IPS DF 6.9 (cell line): ENCODE measurements around the gene HSD11B1.
"Not testable (repeated sequence)": the region's sequence is repeated elsewhere in the genome, so short reads cannot be mapped to it uniquely, and the experiment has no call there.

ENCODE experiments used
- DNase-seq: peaks from one replicate; pipeline ENCODE4 v3.0.0-alpha.2; 2013; ENCODE audit warnings: low read depth, low spot score
- H3K27ac ChIP-seq: one replicate; pipeline ENCODE4 v1.5.1; 2013; ENCODE audit warnings: low read length, control low read depth
- H3K27me3 ChIP-seq: 2 replicates; pipeline ENCODE4 v1.6.1; 2013; ENCODE audit warnings: mild to moderate bottlenecking, low read length; ENCODE audit not compliant: control insufficient read depth, insufficient read depth
- H3K36me3 ChIP-seq: 2 replicates; pipeline ENCODE4 v1.6.1; 2013; ENCODE audit warnings: low read length; ENCODE audit not compliant: control insufficient read depth, insufficient read depth
- H3K4me1 ChIP-seq: 2 replicates; pipeline ENCODE4 v1.6.1; 2013; ENCODE audit warnings: low read length; ENCODE audit not compliant: control insufficient read depth, insufficient read depth
- H3K4me3 ChIP-seq: 2 replicates; pipeline ENCODE4 v1.5.1; 2013; ENCODE audit warnings: mild to moderate bottlenecking, low read length
- H3K9me3 ChIP-seq: 2 replicates; pipeline ENCODE4 v1.6.1; 2013; ENCODE audit warnings: low read length, inconsistent platforms; ENCODE audit not compliant: control insufficient read depth, insufficient read depth
- WGBS: extraction: QIAGEN DNeasy Blood & Tissue Kit; methylation state at CpG from one replicate; pipeline ENCODE4 v1.1.7; 2013; ENCODE audit warnings: mixed read lengths, missing lambda C conversion rate; ENCODE audit not compliant: insufficient read length, insufficient coverage; 5-methylcytosine and 5-hydroxymethylcytosine counted together

Gene HSD11B1

DNA sequence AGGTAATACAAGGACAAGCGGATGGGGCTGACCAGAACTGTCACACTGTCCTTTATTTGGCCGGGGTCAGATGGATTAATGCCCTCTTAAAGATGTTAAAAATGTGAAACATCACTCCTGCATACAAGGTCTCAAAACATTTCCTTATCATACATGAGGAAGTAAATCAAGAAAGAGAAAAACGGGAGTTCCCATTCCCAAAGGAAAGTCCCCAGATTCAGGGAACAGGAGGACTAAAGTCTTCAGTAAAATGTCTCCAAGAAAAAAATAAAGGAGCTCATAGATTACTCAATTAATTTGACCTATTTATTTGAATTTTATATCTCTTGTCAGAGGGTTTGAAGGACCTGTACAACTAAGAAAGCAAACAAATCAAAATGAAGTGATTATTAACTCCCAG lies 13.4 kb upstream of the HSD11B1 start:
- 0 out of 2 replicates have a peak, but pooled peaks cover 1% of the 10 kb centered on the region for H3K27me3 ChIP-seq
- no peaks in the 10 kb centered on the region for H3K36me3 ChIP-seq
- no peak overlapping the region for H3K27ac ChIP-seq
- H3K9me3 ChIP-seq: no peaks in the 10 kb centered on the region
- DNase-seq: no peak
- no CpG with 5 or more reads among the region's 3 CpGs for WGBS
- H3K4me3 ChIP-seq: no peak overlapping the region
- H3K4me1 ChIP-seq: no peaks in the 10 kb centered on the region

DNA sequence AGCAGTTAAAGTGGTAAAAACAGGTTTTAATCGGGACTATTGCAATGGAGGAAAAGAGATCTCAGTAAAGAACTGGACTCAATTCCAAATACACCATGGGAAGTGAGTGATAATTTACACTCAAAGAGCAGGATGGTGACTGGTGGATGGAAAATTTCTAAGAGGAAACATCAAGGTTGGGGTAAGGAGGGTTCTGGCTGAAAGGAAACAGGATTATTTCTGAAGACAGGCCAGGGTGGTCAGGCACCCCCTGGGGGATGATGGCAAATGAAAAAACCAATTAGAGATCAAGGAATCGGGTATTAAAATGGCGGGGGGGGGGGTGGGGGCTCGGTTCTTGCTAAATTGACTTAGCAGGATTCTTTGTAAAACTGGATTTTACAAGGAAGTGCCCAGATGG lies 12.3 kb upstream of the HSD11B1 start:
- no peaks in the 10 kb centered on the region for H3K9me3 ChIP-seq
- no peaks in the 10 kb centered on the region for H3K4me1 ChIP-seq
- H3K36me3 ChIP-seq: no peaks in the 10 kb centered on the region
- DNase-seq: no peak
- no peak overlapping the region for H3K4me3 ChIP-seq
- no CpG with 5 or more reads among the region's 4 CpGs for WGBS
- H3K27me3 ChIP-seq: 0 out of 2 replicates have a peak, but pooled peaks cover 1% of the 10 kb centered on the region
- H3K27ac ChIP-seq: no peak overlapping the region

DNA sequence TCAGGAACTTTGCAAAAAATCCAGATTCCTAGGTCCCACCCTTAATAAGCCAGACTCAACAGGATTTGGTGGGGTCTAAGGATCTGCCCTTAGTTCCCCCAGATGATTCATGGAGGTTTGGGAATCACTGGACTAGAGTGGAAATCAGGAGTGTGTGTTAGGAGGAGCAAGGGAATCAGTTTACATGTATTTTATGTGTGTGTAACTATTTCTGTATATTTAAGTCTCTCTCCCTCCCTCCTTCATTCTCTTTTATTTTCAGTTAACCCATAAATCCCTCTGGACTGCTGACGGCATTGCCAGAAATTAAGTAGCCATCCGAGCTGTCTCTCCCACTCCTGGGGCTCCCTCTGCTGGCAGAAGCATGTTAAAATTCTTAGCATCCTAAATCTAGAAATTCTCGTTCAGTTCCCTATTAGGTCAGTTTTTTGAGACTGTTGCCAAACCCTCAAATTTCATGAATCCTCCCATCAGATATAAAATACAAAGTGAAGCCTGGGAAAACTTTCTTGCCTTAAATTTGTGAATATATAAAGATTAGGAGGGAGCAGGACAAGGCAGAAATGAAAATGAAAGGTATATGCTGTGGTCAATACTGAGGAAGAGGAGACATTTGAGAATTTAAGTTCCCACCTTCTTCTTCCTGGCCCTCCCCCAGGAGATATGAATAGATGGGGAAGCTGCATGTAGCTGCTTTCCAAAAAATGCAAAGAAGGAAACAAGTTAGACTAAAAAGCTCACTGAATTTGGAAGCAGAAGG lies 11.7 kb upstream of the HSD11B1 start:
- 0 out of 2 replicates have a peak, but pooled peaks cover 1% of the 10 kb centered on the region for H3K27me3 ChIP-seq
- DNase-seq: no peak
- WGBS: no CpG with 5 or more reads among the region's 3 CpGs
- no peaks in the 10 kb centered on the region for H3K9me3 ChIP-seq
- no peaks in the 10 kb centered on the region for H3K4me1 ChIP-seq
- H3K27ac ChIP-seq: no peak overlapping the region
- H3K4me3 ChIP-seq: no peak overlapping the region
- H3K36me3 ChIP-seq: no peaks in the 10 kb centered on the region

DNA sequence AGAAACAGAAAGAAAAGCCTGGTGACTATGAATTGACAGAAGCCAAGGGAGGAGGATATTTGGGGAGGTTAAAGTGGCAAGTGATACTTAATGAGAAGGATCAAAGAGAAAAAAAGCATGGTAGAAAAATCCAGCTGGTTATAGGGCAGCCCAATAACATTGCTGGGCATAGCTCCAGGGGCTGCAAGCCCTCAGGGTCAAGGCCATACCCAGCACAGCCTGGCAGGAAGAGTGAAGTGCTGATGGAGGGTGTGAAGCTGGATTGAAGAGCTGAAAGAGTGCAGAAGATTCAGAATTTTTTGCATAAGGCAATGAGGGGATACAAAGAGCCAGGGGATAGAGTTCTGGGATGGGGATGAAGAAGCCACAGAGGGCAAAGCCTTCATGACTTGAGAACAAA lies 8.0 kb upstream of the HSD11B1 start:
- Histone ChIP-seq H3K9me3 (no peaks in the 10 kb centered on the region), H3K27me3 (0 out of 2 replicates have a peak, but pooled peaks cover 1% of the 10 kb centered on the region), H3K36me3 (no peaks in the 10 kb centered on the region), H3K4me3 (no peak overlapping the region), H3K27ac (no peak overlapping the region), H3K4me1 (no peaks in the 10 kb centered on the region)
- no peak for DNase-seq

DNA sequence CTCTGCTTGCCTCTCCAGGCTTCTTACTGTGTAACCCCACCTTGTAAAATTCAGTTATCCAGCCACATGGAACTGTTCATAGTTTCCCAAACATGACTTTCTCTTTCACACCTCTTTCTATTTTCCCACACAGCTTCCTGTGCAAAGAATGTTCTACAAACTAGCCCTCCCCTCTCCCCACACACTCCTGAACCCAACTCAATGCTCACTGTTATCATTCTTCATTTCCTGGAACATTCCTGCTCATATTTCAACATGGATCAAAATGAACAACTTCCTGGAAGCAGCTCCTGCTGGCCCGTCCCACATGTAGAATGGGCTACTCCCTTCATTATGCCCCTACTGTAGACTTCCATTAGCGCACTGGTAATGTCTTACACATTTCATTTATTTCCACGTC lies 7.5 kb upstream of the HSD11B1 start:
- DNase-seq: no peak
- WGBS: no CpG with 5 or more reads among the region's 3 CpGs

DNA sequence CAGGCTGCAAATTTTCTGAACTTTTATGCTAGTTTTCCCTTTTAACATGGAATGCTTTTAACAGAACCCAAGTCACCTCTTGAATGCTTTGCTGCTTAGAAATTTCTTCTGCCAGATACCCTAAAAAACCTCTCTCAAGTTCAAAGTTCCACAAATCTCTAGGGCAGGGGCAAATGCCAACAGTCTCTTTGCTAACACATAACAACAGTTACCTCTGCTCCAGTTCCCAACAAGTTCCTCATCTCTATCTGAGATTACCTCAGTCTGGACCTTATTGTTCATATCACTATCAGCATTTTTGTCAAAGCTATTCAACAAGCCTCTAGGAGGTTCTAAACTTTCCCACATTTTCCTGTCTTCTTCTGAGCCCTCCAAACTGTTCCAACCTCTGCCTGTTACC lies 4.0 kb upstream of the HSD11B1 start:
- H3K9me3 ChIP-seq, H3K27me3 ChIP-seq, H3K4me3 ChIP-seq, H3K4me1 ChIP-seq, H3K36me3 ChIP-seq, DNase-seq, H3K27ac ChIP-seq: not testable (repeated sequence)

More for the DNA sequence above, 7.5 kb upstream of the HSD11B1 start:
- Histone ChIP-seq H3K27ac (no peak overlapping the region), H3K4me1 (no peaks in the 10 kb centered on the region), H3K9me3 (no peaks in the 10 kb centered on the region), H3K27me3 (0 out of 2 replicates have a peak, but pooled peaks cover 1% of the 10 kb centered on the region), H3K4me3 (no peak overlapping the region), H3K36me3 (no peaks in the 10 kb centered on the region)

DNA sequence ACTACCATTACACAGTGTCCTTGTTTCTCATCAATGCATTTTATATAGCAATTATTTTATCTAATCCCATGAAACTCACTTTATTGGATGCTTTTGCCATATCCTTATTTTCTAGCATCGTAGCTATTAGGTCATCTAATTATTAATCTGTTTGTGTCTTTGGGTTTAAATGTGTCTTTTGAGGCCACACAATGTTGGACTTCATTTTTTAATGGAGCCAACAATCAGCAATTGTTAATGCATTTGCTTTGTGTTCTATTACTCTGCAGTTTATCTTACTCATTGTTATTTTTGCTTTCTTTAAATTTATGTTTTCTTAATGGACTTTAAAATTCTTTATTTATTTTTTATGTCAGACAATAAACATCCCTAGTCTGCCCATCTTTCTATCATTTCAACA lies 1.8 kb upstream of the HSD11B1 start:
- WGBS: no CpG with 5 or more reads among the region's 1 CpG
- Histone ChIP-seq H3K27me3 (no peaks in the 10 kb centered on the region), H3K9me3 (no peaks in the 10 kb centered on the region), H3K27ac (no peak overlapping the region), H3K4me3 (no peak overlapping the region), H3K4me1 (no peaks in the 10 kb centered on the region), H3K36me3 (no peaks in the 10 kb centered on the region)
- DNase-seq: no peak

DNA sequence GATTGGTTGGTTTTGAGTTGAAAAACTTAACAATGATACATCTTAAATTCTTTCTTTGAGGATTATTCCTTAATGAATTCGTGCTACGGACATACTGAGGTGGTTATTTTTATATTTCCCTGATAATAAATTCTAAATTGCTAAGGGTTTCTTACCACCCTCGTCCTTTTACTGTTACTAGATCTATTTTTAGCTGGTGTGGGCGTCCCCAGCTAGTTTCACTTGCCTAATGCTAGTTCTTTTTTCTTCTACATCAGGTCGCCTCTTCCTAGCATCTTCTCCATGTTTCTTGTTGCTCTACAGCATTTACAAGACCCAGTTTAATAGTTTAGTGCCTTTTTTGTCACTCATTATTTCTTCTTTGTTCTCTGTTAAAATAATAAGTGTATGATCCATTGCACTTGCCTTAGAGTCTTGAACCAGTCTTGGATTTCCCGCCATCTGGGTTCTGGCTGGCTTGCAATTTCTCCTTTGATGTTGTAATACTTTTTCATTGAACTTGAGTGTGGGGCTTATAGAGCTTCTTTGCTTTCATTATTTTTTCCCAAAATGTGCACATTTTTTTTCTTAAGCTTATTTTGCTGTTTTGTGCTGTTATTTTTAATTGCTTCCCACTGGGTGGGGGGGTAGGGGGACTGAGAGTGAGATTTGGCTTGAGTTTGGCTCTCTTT lies 677 bp upstream of the HSD11B1 start:
- Histone ChIP-seq H3K27ac (no peak overlapping the region), H3K36me3 (no peaks in the 10 kb centered on the region), H3K4me3 (no peak overlapping the region), H3K4me1 (no peaks in the 10 kb centered on the region), H3K9me3 (no peaks in the 10 kb centered on the region), H3K27me3 (no peaks in the 10 kb centered on the region)
- no peak for DNase-seq
- no CpG with 5 or more reads among the region's 6 CpGs for WGBS

DNA sequence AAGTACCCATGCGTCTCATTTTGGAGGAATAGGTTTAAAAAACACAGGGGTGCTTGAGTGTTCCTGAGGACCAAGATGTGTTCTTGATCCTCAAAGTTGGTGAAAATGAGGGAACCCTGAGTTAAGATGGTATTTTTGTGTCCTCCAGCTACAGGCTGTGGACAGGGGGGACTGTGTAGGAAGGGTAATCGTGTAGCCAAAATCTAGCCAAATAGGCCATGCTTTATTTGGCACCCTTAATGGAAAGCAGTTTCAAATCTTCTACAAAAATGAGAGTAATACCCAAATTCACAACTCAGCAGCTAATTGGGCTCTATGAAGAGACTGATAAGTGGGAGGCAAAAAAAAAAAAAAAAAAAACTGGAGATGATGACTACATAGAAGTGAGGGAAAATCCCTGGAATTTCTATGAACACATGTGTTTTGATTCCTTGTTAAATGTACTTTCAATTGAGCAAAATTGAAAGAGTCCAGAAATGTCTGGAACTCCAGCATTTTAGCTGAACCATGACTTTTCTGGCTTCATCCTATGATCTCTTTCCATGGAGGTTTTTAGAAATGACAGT lies 470 bp downstream of the HSD11B1 start:
- no peaks in the 10 kb centered on the region for H3K27me3 ChIP-seq
- H3K9me3 ChIP-seq: no peaks in the 10 kb centered on the region
- no peaks in the 10 kb centered on the region for H3K36me3 ChIP-seq
- H3K4me3 ChIP-seq: no peak overlapping the region
- H3K27ac ChIP-seq: no peak overlapping the region
- DNase-seq: no peak
- WGBS: no CpG with 5 or more reads among the region's 2 CpGs
- H3K4me1 ChIP-seq: no peaks in the 10 kb centered on the region

DNA sequence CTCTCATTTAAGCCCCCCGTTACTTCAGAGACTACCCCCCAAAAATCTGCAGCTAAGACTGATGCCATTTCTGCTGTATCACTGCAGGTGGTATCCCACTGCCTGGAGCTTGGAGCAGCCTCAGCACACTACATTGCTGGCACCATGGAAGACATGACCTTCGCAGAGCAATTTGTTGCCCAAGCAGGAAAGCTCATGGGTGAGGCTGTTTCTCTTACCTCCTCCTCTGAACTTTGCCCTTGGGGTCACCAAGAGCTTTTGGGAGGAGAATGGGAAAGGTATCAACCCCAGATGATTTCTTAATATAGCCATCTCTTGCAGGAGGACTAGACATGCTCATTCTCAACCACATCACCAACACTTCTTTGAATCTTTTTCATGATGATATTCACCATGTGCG lies 2.0 kb downstream of the HSD11B1 start:
- Histone ChIP-seq H3K9me3 (no peaks in the 10 kb centered on the region), H3K36me3 (no peaks in the 10 kb centered on the region), H3K4me1 (no peaks in the 10 kb centered on the region), H3K4me3 (no peak overlapping the region), H3K27ac (no peak overlapping the region), H3K27me3 (no peaks in the 10 kb centered on the region)
- no peak for DNase-seq
- WGBS: no CpG with 5 or more reads among the region's 3 CpGs
